Activated T-helper 17 cell treated with anti-CD3 and anti-CD28 coated beads, Interleukin-2, amount 50 U/mL, for 72 hours (primary cell): ENCODE data around the gene PLPPR2. TPM values are rescaled to one million over a fixed set of nuclear protein-coding genes. Genes with fewer than 3 reads are reported as not detected.

ENCODE experiments used
- ATAC-seq: fragments of 150-1000 bp; cut with Tn5 transposase; replicated peaks from 2 replicates; pipeline ENCODE4 v1.10.0; 2021; ENCODE audit warnings: mild to moderate bottlenecking, moderate library complexity
- H3K27ac Mint-ChIP-seq: one replicate; pipeline ENCODE4 v1.8.0; 2022; ENCODE audit warnings: mixed read lengths
- H3K27me3 Mint-ChIP-seq: one replicate; pipeline ENCODE4 v1.8.0; 2022; ENCODE audit warnings: mixed read lengths
- H3K36me3 Mint-ChIP-seq: one replicate; pipeline ENCODE4 v1.8.0; 2022; ENCODE audit warnings: low read depth, mild to moderate bottlenecking, mixed read lengths
- H3K4me1 Mint-ChIP-seq: one replicate; pipeline ENCODE4 v1.8.0; 2022; ENCODE audit warnings: mixed read lengths
- H3K4me3 Mint-ChIP-seq: one replicate; pipeline ENCODE4 v1.8.0; 2022; ENCODE audit warnings: mild to moderate bottlenecking, mixed read lengths
- H3K9me3 Mint-ChIP-seq: one replicate; pipeline ENCODE4 v1.8.0; 2022; ENCODE audit warnings: mixed read lengths
- total RNA-seq, 2 donors: library from RNA; stranded (reverse); gene quantifications; one replicate each; pipeline ENCODE4 v1.2.3, GENCODE V29; 2022

PLPPR2 gene
- total RNA-seq, 2 donors from 2014 or later, result 2.9 to 9.7 TPM

GRCh38 chr19:11356074-11356397, 804 bp downstream of the PLPPR2 start:
- H3K27ac Mint-ChIP-seq, result peak overlapping the region; percentile 73
- no peaks in the 10 kb centered on the region for H3K9me3 Mint-ChIP-seq
- no peak for ATAC-seq

DNA sequence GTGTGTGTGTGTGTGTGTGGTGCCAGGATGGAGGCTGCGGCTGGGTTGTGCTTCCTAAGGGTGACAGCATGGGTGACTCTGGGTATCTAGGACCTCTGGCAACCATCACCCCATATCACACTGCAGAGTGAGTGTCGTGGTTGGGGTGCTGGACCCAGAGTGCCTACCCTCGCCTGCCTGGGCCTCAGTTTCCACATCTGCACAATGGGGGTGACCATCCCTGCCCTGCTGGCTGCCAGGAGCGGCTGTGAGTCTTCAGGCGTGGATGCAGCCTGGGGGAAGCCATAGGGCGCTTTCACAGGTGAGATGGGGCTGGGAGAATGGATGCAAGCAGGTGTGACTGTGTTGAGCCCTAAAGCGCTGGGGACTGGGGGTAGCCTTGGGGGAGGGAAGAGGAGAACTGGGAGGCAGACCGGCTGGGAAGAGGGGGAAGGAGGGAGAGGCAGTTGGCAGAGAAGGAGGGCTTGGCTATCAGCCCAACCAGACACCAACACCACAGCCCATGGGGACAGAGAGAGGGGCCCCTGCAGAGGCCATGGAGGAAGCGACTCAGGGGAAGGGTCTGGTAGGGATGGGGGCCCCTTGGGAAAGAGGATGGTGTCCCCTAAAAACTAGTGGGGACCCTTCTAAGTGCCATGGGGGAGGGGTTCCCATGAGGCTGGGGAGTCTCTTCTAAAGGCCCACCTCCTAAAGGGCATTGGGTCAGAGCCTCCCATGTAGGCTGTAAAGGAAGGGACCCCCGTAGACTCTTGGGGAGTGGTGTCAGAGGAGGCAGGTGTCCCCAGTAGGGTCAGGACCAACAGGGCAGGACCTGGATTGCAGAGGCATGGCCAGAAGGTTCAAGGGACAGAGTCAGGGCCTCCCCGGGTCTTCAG, 1.7 kb downstream of the PLPPR2 start:
- no peaks in the 10 kb centered on the region for H3K36me3 Mint-ChIP-seq

More at GRCh38 chr19:11356074-11356397, 804 bp downstream of the PLPPR2 start:
- Mint-ChIP-seq H3K36me3 (no peaks in the 10 kb centered on the region), H3K4me1 (peaks cover 11% of the 10 kb centered on the region), H3K4me3 (peak overlapping the region; percentile 74), H3K27me3 (peaks cover 7% of the 10 kb centered on the region)

GRCh38 chr19:11359421-11359820, 4.2 kb downstream of the PLPPR2 start:
- no peak overlapping the region for H3K4me3 Mint-ChIP-seq
- no peak overlapping the region for H3K27ac Mint-ChIP-seq
- H3K27me3 Mint-ChIP-seq, result peaks cover 7% of the 10 kb centered on the region
- ATAC-seq, result no peak
- no peaks in the 10 kb centered on the region for H3K36me3 Mint-ChIP-seq
- H3K9me3 Mint-ChIP-seq, result no peaks in the 10 kb centered on the region
- peaks cover 11% of the 10 kb centered on the region for H3K4me1 Mint-ChIP-seq

More for the DNA sequence above, 1.7 kb downstream of the PLPPR2 start:
- H3K27ac Mint-ChIP-seq, result no peak overlapping the region
- ATAC-seq, result no peak
- no peaks in the 10 kb centered on the region for H3K9me3 Mint-ChIP-seq
- H3K4me3 Mint-ChIP-seq, result peak overlapping the region; percentile 74
- peaks cover 7% of the 10 kb centered on the region for H3K27me3 Mint-ChIP-seq
- H3K4me1 Mint-ChIP-seq, result peaks cover 11% of the 10 kb centered on the region

GRCh38 chr19:11361037-11361770, 6.0 kb downstream of the PLPPR2 start:
- H3K4me3 Mint-ChIP-seq, result no peak overlapping the region
- no peaks in the 10 kb centered on the region for H3K36me3 Mint-ChIP-seq
- peaks cover 3% of the 10 kb centered on the region for H3K27me3 Mint-ChIP-seq
- no peak for ATAC-seq
- H3K27ac Mint-ChIP-seq, result no peak overlapping the region
- H3K9me3 Mint-ChIP-seq, result no peaks in the 10 kb centered on the region
- peaks cover 4% of the 10 kb centered on the region for H3K4me1 Mint-ChIP-seq

DNA sequence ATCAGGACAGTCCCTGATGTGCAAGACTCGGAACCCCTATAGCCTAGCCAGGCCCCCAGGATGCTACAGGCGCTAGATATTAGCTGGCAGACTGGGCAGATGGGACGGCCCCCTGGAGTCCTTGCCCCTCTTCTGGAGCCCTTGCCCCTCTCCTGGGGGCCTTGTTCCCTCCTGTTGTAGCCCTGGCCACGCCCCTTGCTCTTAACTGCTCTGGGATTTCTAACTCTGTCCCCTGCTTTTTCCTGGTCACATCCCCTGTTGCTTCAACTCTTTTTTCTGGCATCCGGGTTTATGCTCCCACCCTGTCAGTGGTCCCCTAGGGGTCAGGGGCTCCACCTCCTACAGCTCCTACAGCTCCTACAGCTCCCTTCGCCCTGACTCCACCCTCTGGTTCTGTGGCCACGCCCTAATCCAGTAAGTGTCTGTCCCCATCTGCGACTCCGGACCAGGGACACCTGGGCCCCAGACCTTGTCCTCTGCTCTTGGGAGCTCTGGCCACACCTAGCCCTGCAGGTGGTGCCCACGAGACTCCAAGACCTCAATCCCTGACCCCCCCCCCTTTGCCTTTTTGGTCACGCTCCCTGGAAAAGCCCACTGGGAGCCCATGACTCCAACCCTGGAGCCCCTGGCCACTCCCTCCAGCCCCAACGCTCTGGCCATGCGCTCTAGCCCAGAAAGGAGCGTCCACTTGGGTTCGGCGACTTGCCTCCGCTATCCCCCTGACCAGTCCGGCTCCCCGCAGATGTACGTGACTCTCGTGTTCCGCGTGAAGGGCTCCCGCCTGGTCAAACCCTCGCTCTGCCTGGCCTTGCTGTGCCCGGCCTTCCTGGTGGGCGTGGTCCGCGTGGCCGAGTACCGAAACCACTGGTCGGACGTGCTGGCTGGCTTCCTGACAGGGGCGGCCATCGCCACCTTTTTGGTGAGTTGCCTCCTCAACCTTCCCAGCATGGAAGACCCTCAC, 6.8 kb downstream of the PLPPR2 start:
- Mint-ChIP-seq H3K4me1 (no peaks in the 10 kb centered on the region), H3K9me3 (no peaks in the 10 kb centered on the region), H3K36me3 (peaks cover 3% of the 10 kb centered on the region), H3K27me3 (no peaks in the 10 kb centered on the region), H3K4me3 (no peak overlapping the region), H3K27ac (no peak overlapping the region)
- ATAC-seq, result no peak

DNA sequence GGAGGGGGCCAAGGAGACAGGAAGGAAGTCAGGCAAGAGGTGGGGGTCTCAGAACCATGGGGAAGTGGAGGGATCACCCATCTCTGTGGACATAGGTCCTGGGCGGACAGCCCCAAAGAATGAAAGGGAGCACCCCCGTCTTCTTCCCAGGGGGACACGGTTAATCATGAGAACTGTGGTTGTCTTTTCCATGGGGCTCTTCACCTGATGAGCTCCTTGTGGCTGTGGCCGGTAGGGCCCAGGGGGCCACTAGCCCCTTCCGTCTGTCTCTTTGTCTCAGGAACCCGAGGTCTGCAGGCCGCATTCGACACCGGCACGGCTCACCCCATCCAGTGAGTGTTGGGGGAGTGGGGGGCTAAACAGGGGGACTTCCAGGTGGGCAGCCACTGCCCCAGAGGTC, 8.6 kb downstream of the PLPPR2 start:
- no peaks in the 10 kb centered on the region for H3K27me3 Mint-ChIP-seq
- H3K4me3 Mint-ChIP-seq, result no peak overlapping the region
- H3K4me1 Mint-ChIP-seq, result no peaks in the 10 kb centered on the region
- ATAC-seq, result no peak
- no peak overlapping the region for H3K27ac Mint-ChIP-seq
- no peaks in the 10 kb centered on the region for H3K9me3 Mint-ChIP-seq
- H3K36me3 Mint-ChIP-seq, result peaks cover 17% of the 10 kb centered on the region

DNA sequence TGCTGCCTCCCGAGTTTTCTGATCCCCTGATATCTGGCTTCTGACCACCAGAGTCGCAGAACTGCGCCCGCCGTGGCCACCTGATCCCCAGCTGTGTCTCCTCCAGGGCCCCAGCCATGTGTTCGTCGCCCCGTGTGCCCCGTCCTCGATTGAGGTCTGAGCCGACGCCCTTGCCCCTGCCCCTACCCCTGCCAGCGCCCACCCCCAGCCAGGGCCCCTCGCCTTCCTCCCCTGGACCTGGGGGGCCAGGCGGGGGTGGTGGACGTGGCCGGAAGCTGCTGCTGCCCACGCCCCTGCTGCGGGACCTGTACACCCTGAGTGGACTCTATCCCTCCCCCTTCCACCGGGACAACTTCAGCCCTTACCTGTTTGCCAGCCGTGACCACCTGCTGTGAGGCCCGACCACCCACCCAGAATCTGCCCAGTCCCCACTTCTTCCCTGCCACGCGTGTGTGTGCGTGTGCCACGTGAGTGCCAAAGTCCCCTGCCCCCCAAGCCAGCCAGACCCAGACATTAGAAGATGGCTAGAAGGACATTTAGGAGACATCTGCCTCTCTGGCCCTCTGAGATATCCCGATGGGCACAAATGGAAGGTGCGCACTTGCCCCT, 9.2 kb downstream of the PLPPR2 start:
- Mint-ChIP-seq H3K4me1 (no peaks in the 10 kb centered on the region), H3K27me3 (no peaks in the 10 kb centered on the region), H3K27ac (no peak overlapping the region), H3K9me3 (no peaks in the 10 kb centered on the region), H3K36me3 (peaks cover 21% of the 10 kb centered on the region), H3K4me3 (no peak overlapping the region)
- ATAC-seq, result no peak

GRCh38 chr19:11364935-11365334, 9.7 kb downstream of the PLPPR2 start:
- Mint-ChIP-seq H3K36me3 (peaks cover 21% of the 10 kb centered on the region), H3K27ac (no peak overlapping the region)
- no peak for ATAC-seq

GRCh38 chr19:11365557-11366117, 10.4 kb downstream of the PLPPR2 start:
- H3K36me3 Mint-ChIP-seq, result peaks cover 22% of the 10 kb centered on the region
- no peaks in the 10 kb centered on the region for H3K27me3 Mint-ChIP-seq
- H3K4me3 Mint-ChIP-seq, result no peak overlapping the region
- H3K27ac Mint-ChIP-seq, result no peak overlapping the region
- H3K9me3 Mint-ChIP-seq, result no peaks in the 10 kb centered on the region
- peaks cover under 1% of the 10 kb centered on the region for H3K4me1 Mint-ChIP-seq
- ATAC-seq, result no peak

More at GRCh38 chr19:11364935-11365334, 9.7 kb downstream of the PLPPR2 start:
- Mint-ChIP-seq H3K9me3 (no peaks in the 10 kb centered on the region), H3K4me1 (no peaks in the 10 kb centered on the region), H3K27me3 (no peaks in the 10 kb centered on the region), H3K4me3 (no peak overlapping the region)

DNA sequence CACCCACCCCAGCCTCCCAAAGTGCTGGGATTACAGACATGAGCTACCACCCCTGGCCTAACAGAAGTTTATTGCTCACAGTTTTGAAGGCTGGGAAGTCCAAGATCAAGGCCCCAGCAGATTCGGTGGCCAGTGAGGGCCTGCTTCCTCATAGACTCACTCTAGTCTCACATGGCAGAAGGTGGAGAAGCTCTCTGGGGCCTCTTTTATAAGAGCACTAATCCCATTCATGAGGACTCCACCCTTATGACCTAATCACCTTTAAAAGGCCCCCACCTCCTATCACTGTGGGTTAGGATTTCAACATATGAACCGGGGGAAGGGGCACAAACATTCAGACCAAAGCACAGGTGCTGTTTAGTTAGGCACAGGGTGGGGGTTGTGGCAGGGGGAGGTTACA, 12.3 kb downstream of the PLPPR2 start:
- Mint-ChIP-seq H3K4me1 (peaks cover 4% of the 10 kb centered on the region), H3K27me3 (no peaks in the 10 kb centered on the region), H3K27ac (no peak overlapping the region), H3K4me3 (no peak overlapping the region), H3K9me3 (no peaks in the 10 kb centered on the region), H3K36me3 (peaks cover 32% of the 10 kb centered on the region)
- no peak for ATAC-seq

DNA sequence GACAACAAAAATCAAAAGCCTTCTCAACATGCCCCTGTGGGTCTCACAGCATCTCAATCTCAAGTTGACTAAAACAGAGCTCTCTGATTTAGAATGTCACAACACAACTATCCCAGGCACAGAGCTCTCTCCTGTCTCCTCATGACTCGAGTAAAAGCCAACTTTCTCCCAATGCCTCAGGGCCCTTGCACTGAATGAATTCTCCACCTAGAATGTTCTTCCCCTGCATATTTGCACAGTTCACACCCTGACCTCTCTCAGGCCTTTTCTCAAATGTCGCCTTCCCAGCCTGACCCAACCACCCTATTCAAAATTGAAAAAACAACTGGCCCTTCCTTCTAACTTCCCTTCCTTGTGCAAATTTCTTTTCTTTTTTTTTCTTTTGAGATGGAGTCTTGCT, 15.5 kb downstream of the PLPPR2 start:
- no peaks in the 10 kb centered on the region for H3K27me3 Mint-ChIP-seq
- peaks cover 10% of the 10 kb centered on the region for H3K4me1 Mint-ChIP-seq
- ATAC-seq, result no peak
- no peak overlapping the region for H3K27ac Mint-ChIP-seq
- no peak overlapping the region for H3K4me3 Mint-ChIP-seq
- H3K9me3 Mint-ChIP-seq, result no peaks in the 10 kb centered on the region
- peaks cover 36% of the 10 kb centered on the region for H3K36me3 Mint-ChIP-seq

DNA sequence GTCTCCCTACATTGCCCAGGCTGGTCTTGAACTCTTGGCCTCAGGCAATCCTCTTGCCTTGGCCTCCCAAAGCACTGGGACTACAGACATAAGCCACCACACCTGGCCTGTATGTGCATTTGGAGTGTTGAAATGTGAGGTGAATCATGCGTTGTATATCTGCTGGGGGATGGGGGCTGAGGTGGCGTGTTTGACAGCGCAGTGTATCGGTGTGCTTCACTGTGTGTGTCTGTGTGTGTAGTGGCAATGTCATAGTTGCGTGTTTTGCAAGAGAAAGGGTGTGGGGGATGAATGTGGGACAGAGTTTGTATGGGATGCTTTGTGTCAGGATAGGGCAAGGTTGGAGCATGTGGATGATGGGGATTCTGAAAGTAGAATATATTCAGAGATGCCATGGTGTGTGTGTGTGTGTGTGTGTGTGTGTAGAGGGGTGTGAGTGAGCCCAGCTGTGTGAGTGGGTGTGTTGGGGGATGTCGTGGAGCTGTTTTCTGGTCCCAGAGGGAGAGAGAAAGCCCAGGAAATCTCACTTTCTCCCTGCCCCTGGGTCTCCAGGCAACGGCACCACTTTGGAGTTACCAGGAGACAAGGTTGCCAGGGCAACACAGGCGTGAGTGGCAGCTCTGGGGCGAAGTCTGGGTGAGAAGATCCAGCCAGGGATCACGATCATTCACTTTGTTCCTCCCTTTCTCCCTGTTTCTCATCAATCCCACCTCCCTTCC, 18.1 kb downstream of the PLPPR2 start:
- H3K27ac Mint-ChIP-seq, result no peak overlapping the region
- H3K36me3 Mint-ChIP-seq, result peaks cover 49% of the 10 kb centered on the region
- ATAC-seq, result no peak
- no peaks in the 10 kb centered on the region for H3K9me3 Mint-ChIP-seq
- no peaks in the 10 kb centered on the region for H3K27me3 Mint-ChIP-seq
- no peak overlapping the region for H3K4me3 Mint-ChIP-seq
- H3K4me1 Mint-ChIP-seq, result peaks cover 16% of the 10 kb centered on the region

DNA sequence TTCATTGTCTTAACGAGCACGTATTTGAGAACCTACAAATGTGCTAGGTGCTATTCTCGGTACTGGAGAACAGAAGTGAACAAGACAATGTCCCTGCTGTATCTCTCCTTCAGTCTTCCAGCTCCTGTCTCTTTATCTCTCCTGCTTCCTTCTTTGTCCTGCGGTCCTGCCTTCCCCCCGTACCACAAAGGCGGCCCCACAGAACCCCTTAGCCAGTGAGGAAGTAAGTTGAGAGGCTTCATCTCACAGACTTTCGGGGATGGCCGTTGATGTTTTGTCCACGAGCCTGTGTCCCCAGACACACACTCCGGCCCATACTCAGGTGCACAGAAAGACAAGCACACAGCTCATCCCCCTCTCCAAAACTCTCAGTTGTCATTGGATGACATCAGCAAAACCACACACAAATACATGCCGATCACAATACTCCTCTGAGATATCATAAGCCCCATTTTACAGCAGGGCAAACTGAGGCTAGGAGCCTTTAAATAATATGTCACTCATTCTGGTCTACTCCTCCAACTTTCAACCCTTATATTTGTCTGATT, 18.7 kb downstream of the PLPPR2 start:
- H3K9me3 Mint-ChIP-seq, result no peaks in the 10 kb centered on the region
- peaks cover 49% of the 10 kb centered on the region for H3K36me3 Mint-ChIP-seq
- H3K27ac Mint-ChIP-seq, result no peak overlapping the region
- peaks cover 22% of the 10 kb centered on the region for H3K4me1 Mint-ChIP-seq
- H3K27me3 Mint-ChIP-seq, result no peaks in the 10 kb centered on the region
- H3K4me3 Mint-ChIP-seq, result no peak overlapping the region
- ATAC-seq, result no peak
